Activated CD4-positive, alpha-beta T cell treated with anti-CD3 and anti-CD28 coated beads, Interleukin-2, Interleukin-4, amounts not matched to agents 100 ng/mL and 50 ng/mL, durations not matched to agents 16 hours and 8 hours (primary cell): Measurements from ENCODE around the gene PTPRN2.
"Not testable (repeated sequence)": the region's sequence is repeated elsewhere in the genome, so short reads cannot be mapped to it uniquely, and the experiment has no call there.

Experiments
- DNase-seq: peaks from one replicate; pipeline ENCODE4 v3.0.0-alpha.2; 2020; ENCODE audit warnings: low spot score

The PTPRN2 gene

GRCh38 chr7:158385496-158386354 is 201.9 kb downstream of the PTPRN2 start:
- not testable (repeated sequence) for DNase-seq

GRCh38 chr7:158384746-158385145 is 202.9 kb downstream of the PTPRN2 start:
- no peak for DNase-seq

GRCh38 chr7:158383665-158384064 is 204.0 kb downstream of the PTPRN2 start:
- DNase-seq, result no peak

- no peak for DNase-seq
Observed at GRCh38 chr7:158382363-158383254, 205.0 kb downstream of the PTPRN2 start.

GRCh38 chr7:158381956-158382355 is 205.7 kb downstream of the PTPRN2 start:
- DNase-seq, result no peak

GRCh38 chr7:158378978-158379377 is 208.6 kb downstream of the PTPRN2 start:
- no peak for DNase-seq

- DNase-seq, result no peak
Observed at GRCh38 chr7:158377800-158378623, 209.6 kb downstream of the PTPRN2 start.

- not testable (repeated sequence) for DNase-seq
Observed at GRCh38 chr7:158376839-158377186, 210.8 kb downstream of the PTPRN2 start.

- DNase-seq, result not testable (repeated sequence)
Observed at GRCh38 chr7:158376146-158376838, 211.3 kb downstream of the PTPRN2 start.

GRCh38 chr7:158375034-158375433 is 212.6 kb downstream of the PTPRN2 start:
- no peak for DNase-seq

- no peak for DNase-seq
Observed at GRCh38 chr7:158374586-158374985, 213.0 kb downstream of the PTPRN2 start.

- no peak for DNase-seq
Observed at GRCh38 chr7:158374146-158374545, 213.5 kb downstream of the PTPRN2 start.

GRCh38 chr7:158373476-158374133 is 214.0 kb downstream of the PTPRN2 start:
- DNase-seq, result no peak

- no peak for DNase-seq
Observed at GRCh38 chr7:158372400-158373342, 215.0 kb downstream of the PTPRN2 start.

- DNase-seq, result no peak
Observed at GRCh38 chr7:158371856-158372255, 215.8 kb downstream of the PTPRN2 start.

- no peak for DNase-seq
Observed at GRCh38 chr7:158369866-158370265, 217.8 kb downstream of the PTPRN2 start.

GRCh38 chr7:158369290-158369689 is 218.3 kb downstream of the PTPRN2 start:
- no peak for DNase-seq

- DNase-seq, result no peak
Observed at GRCh38 chr7:158368449-158368848, 219.2 kb downstream of the PTPRN2 start.

GRCh38 chr7:158367634-158367982 is 220.0 kb downstream of the PTPRN2 start:
- no peak for DNase-seq
